ENCODE results near the gene GSPT1.

DNA sequence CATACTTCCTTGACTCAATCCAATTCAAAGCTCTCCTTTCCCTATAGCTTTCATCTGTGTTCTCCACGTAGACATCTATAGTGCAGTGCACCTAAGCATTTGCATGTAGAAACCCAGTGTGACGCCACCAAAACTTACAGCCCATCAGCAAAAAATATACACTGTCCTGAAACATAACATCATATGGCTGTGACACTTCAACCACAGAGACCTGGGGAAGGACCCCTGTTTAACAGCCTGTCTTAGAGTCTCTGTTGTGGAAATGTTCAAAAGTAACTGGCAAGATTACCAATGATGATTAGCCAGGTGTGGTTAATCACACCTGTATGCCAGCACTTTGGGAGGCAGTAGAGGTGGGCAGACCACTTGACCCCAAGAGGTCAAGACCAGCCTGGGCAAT is 22.2 kb downstream of the GSPT1 start:
- TF ChIP-seq, protein P1, sequence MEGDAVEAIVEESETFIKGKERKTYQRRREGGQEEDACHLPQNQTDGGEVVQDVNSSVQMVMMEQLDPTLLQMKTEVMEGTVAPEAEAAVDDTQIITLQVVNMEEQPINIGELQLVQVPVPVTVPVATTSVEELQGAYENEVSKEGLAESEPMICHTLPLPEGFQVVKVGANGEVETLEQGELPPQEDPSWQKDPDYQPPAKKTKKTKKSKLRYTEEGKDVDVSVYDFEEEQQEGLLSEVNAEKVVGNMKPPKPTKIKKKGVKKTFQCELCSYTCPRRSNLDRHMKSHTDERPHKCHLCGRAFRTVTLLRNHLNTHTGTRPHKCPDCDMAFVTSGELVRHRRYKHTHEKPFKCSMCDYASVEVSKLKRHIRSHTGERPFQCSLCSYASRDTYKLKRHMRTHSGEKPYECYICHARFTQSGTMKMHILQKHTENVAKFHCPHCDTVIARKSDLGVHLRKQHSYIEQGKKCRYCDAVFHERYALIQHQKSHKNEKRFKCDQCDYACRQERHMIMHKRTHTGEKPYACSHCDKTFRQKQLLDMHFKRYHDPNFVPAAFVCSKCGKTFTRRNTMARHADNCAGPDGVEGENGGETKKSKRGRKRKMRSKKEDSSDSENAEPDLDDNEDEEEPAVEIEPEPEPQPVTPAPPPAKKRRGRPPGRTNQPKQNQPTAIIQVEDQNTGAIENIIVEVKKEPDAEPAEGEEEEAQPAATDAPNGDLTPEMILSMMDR (conservative IDR thresholded peaks at IDR 0.05; ENCODE audit: low read length): no peak
- TF ChIP-seq EZH2phosphoT487 (IDR thresholded peaks at IDR 0.05; ENCODE audit: borderline replicate concordance): no peak
